Testis (tissue), 2 donors: ENCODE measurements around the gene PRR23E.

ENCODE experiments used
- CTCF ChIP-seq, 3 experiments: fragments of 450-650 bp in 2 of 3; fragments of 200-600 bp in 1 of 3; sonication (generic) in 1 of 3; IDR thresholded peaks; one replicate each; pipeline ENCODE4 v1.5.1; 2016 to 2019; ENCODE audit warnings: antibody characterized with exemption in 3 of 3, mild to moderate bottlenecking in 2 of 3, moderate library complexity in 1 of 3
- POLR2A ChIP-seq: fragments of 450-650 bp; IDR thresholded peaks from one replicate; pipeline ENCODE4 v1.6.1; 2017; ENCODE audit warnings: antibody characterized with exemption, mild to moderate bottlenecking, moderate library complexity

- no peak for TF ChIP-seq POLR2A
- TF ChIP-seq CTCF (IDR thresholded peaks at IDR 0.05), result no peak
These were observed 33.5 kb downstream of the PRR23E start for GRCh38 chr3:127226457-127226856.
